ENCODE data around the gene LAMA3.
"Not testable (repeated sequence)": the region's sequence is repeated elsewhere in the genome, so short reads cannot be mapped to it uniquely, and the experiment has no call there.

Gene LAMA3

GRCh38 chr18:23727707-23728493, 38.6 kb downstream of the LAMA3 start:
- no peak for DNase-seq (ENCODE audit: extremely low read depth, low read depth)
- no peak overlapping the region for H3K4me3 ChIP-seq (replicated peaks; ENCODE audit: low read depth, low read length)
- no peak for TF ChIP-seq CTCF (IDR thresholded peaks at IDR 0.05; ENCODE audit: low read depth, low read length, missing control alignments)

- no peak for TF ChIP-seq CTCF (IDR thresholded peaks at IDR 0.05; ENCODE audit: low read depth, low read length, missing control alignments)
- H3K4me3 ChIP-seq (replicated peaks; ENCODE audit: low read depth, low read length), result no peak overlapping the region
- DNase-seq (ENCODE audit: extremely low read depth, low read depth), result no peak
These were observed 41.6 kb downstream of the LAMA3 start for GRCh38 chr18:23730857-23731256.

GRCh38 chr18:23731861-23732260, 42.6 kb downstream of the LAMA3 start:
- TF ChIP-seq CTCF (IDR thresholded peaks at IDR 0.05; ENCODE audit: low read depth, low read length, missing control alignments), result no peak
- no peak overlapping the region for H3K4me3 ChIP-seq (replicated peaks; ENCODE audit: low read depth, low read length)
- no peak for DNase-seq (ENCODE audit: extremely low read depth, low read depth)

GRCh38 chr18:23732439-23732838, 43.2 kb downstream of the LAMA3 start:
- no peak for TF ChIP-seq CTCF (IDR thresholded peaks at IDR 0.05; ENCODE audit: low read depth, low read length, missing control alignments)
- no peak overlapping the region for H3K4me3 ChIP-seq (replicated peaks; ENCODE audit: low read depth, low read length)
- DNase-seq (ENCODE audit: extremely low read depth, low read depth), result no peak

- DNase-seq (ENCODE audit: extremely low read depth, low read depth); H3K4me3 ChIP-seq (replicated peaks; ENCODE audit: low read depth, low read length): not testable (repeated sequence)
These were observed 44.0 kb downstream of the LAMA3 start for GRCh38 chr18:23733265-23733664.

GRCh38 chr18:23733895-23734294, 44.6 kb downstream of the LAMA3 start:
- DNase-seq (ENCODE audit: extremely low read depth, low read depth), result no peak
- TF ChIP-seq CTCF (IDR thresholded peaks at IDR 0.05; ENCODE audit: low read depth, low read length, missing control alignments), result no peak
- no peak overlapping the region for H3K4me3 ChIP-seq (replicated peaks; ENCODE audit: low read depth, low read length)

- no peak for TF ChIP-seq CTCF (IDR thresholded peaks at IDR 0.05; ENCODE audit: low read depth, low read length, missing control alignments)
- no peak for DNase-seq (ENCODE audit: extremely low read depth, low read depth)
- no peak overlapping the region for H3K4me3 ChIP-seq (replicated peaks; ENCODE audit: low read depth, low read length)
These were observed 45.8 kb downstream of the LAMA3 start for GRCh38 chr18:23735021-23735464.
